Esophagus muscularis mucosa (tissue), 3 donors: Measurements from ENCODE around the gene C2CD3.

ENCODE experiments used
- CTCF ChIP-seq, 3 experiments: fragments of 200-600 bp in 2 of 3; fragments of 450-650 bp in 1 of 3; sonication (generic) in 2 of 3; IDR thresholded peaks; one replicate each; pipeline ENCODE4 v1.5.1; 2017 to 2019; ENCODE audit warnings: antibody characterized with exemption in 3 of 3, mild to moderate bottlenecking in 2 of 3, moderate library complexity in 1 of 3
- POLR2AphosphoS5 ChIP-seq, 2 donors: sonication (generic); formaldehyde crosslinking; IDR thresholded peaks; one replicate each; pipeline ENCODE4 v1.6.1; 2017; ENCODE audit warnings: antibody characterized with exemption in 2 of 2

GRCh38 chr11:74208507-74208906, 37.7 kb upstream of the C2CD3 start:
- TF ChIP-seq POLR2AphosphoS5 (IDR thresholded peaks at IDR 0.05) (no peak), CTCF (IDR thresholded peaks at IDR 0.05) (no peak)
